Urinary bladder (tissue), 4 donors: ENCODE results near the gene TSPAN2. TPM values are rescaled to one million over a fixed set of nuclear protein-coding genes. Genes with fewer than 3 reads are reported as not detected.

Source experiments
- DNase-seq: peaks from one replicate; pipeline ENCODE4 v3.0.0-alpha.2; 2015; ENCODE audit errors: extremely low spot score
- H3K27ac ChIP-seq: one replicate; pipeline ENCODE4 v1.5.1; 2013; ENCODE audit warnings: low read depth, mild to moderate bottlenecking, moderate library complexity
- H3K36me3 ChIP-seq: one replicate; pipeline ENCODE4 v1.6.1; 2013; ENCODE audit warnings: mild to moderate bottlenecking, moderate library complexity; ENCODE audit not compliant: insufficient read depth
- H3K4me1 ChIP-seq: one replicate; pipeline ENCODE4 v1.6.1; 2013; ENCODE audit warnings: mild to moderate bottlenecking, moderate library complexity; ENCODE audit not compliant: insufficient read depth
- H3K4me3 ChIP-seq: one replicate; pipeline ENCODE4 v1.5.1; 2013; ENCODE audit warnings: low read depth, low read length
- WGBS: extraction: QIAGEN DNeasy Blood & Tissue Kit; methylation state at CpG from one replicate; pipeline ENCODE4 v1.1.7; 2013; 5-methylcytosine and 5-hydroxymethylcytosine counted together
- polyA plus RNA-seq: library from polyadenylated mRNA; stranded (reverse); fragments of 200-250 nt; gene quantifications from one replicate; pipeline ENCODE4 v1.2.3, GENCODE V29; 2013
- total RNA-seq: library from RNA; depleted of rRNA; stranded (reverse); fragments of >200 nt; gene quantifications from one replicate; pipeline ENCODE4 v1.2.3, GENCODE V29; 2014
- donor health status: healthy with polysubstance abuse.
- donor health status: healthy.

The TSPAN2 gene
- total RNA-seq (55.4 TPM), polyA plus RNA-seq (51.1 TPM)

DNA sequence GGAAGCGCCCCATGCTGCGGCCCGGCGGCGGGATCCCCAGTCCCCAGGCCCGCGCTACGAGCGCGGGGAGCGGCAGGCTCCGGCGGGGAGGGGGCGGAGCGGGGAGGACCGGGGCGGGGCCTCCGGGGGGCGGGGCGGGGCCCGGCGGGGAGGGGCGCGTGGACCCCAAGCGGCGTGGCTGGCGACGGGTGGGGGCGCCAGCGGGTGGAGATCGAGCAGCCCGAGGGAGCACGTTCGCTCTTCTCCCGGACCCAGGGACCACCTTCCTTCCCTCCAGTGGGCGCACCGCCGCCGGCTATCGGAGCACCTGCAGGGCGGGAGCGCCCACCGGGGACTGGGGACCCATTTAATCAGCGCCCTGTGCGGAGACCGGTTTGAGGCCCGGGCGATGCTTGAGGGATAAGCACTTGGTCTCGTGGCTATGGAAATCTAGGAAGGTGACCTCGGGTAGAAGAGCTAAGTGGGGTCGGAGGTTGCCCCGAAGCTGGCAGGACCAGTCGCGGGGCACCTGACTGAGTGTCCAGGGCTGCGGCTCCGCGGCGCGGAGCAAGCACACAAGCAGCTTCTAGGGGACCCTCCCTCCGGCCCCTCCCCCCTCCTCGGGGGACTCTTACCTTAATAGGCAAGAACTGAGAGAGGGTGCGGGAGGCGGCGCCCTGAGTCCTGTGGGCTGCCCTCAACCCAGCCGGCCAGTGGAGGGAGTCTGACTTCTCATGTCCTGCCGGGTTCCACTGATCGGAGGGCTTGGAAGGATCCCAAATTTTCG lies at the start of gene TSPAN2:
Gene TSPAN2 (minus strand): TSS at position 84 of the 766 bp plus-strand sequence. CDS start 71 bp downstream, at position 13.
- under 1% methylated on average over 67 of the region's 68 CpGs for WGBS
- Histone ChIP-seq H3K36me3 (no peaks in the 10 kb centered on the region), H3K27ac (peak within 1 kb of the TSS; percentile 64), H3K4me1 (no peaks in the 10 kb centered on the region), H3K4me3 (peak within 1 kb of the TSS; percentile 73)
- no peak for DNase-seq

DNA sequence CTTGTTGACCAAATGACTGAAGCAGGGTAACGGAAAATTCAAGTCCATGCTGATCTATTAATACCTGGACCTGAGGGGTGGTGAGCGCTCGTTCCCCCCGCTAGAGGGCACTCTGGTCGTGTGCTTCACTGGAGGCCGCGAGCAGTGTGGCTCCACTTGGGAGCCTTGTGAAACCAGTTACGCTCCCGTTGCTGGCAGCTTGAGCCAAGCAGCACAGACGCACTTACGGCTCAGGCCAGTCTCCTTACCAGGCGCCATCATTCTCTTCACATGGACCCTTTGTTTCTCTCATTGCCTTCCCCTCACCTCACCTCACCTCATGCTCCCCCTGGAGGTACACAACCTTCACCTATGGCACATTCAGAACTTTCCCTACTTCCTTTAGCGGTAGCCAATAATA lies 49.7 kb upstream of the TSPAN2 start:
- Histone ChIP-seq H3K27ac (no peak overlapping the region), H3K4me1 (no peaks in the 10 kb centered on the region), H3K36me3 (no peaks in the 10 kb centered on the region), H3K4me3 (no peak overlapping the region)
- WGBS: 9% methylated on average over 13 of the region's 13 CpGs
- peak; percentile 80 for DNase-seq

DNA sequence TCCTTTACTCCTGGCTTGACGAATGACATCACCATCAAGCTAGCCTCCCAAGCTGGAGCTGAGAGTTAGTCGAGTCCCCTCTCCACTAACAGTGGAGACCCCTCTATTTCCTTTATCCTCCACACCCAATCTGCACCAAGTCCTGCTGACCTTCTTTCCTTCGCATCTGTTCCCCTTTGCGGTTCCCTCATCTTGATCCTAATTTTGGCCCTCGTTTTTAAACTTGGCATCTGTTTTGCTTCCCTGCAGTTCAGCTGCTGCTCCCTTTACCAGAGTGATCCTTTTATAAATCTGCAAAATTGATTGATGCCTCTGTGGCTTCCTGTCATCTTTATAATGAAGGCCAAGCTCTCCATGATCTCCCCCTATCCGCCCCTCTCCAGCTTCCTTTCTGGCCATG lies 49.0 kb upstream of the TSPAN2 start:
- no peaks in the 10 kb centered on the region for H3K36me3 ChIP-seq
- no peak overlapping the region for H3K4me3 ChIP-seq
- 55% methylated on average over 6 of the region's 6 CpGs for WGBS
- no peak overlapping the region for H3K27ac ChIP-seq
- H3K4me1 ChIP-seq: no peaks in the 10 kb centered on the region
- no peak for DNase-seq

DNA sequence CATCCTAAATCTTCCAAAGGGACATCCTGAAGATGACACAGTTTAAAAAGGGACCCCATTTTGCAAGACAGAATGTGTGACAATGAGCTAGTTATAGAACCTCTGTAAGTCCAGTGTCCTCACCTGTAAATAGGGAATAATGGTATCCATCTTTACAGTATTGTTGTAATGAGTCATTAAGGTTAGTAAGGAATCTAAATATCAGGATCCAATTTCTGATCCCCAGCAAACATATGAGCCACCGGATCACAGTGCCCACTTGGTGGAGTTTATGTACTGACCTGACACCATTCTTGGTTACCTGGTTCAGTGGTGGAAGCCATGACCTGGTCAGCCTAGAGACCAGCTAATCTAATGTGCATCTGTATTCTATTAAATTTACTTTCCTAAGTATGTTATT lies 47.9 kb upstream of the TSPAN2 start:
- Histone ChIP-seq H3K27ac (no peak overlapping the region), H3K36me3 (no peaks in the 10 kb centered on the region), H3K4me3 (no peak overlapping the region), H3K4me1 (no peaks in the 10 kb centered on the region)
- 97% methylated on average over 1 of the region's 1 CpG for WGBS
- DNase-seq: no peak

DNA sequence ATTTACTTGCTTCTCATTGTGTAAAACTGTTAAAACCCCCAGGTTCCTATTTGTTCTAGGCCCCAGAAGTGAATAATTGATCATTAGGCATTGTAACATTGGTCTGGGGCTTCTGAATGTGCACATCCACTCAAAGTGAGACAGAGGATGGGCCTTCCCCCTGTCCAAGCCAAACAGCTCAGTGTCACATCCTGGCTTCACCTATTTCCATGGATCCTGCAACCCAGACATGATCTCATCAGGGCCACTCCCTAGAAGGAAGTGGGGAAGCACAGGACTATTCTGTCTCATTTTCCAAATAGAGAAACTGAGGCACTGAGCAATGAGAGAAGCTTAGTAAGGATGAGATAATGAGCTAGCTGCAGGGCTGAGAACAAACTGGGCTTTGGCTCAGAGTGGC lies 47.4 kb upstream of the TSPAN2 start:
- no peak overlapping the region for H3K4me3 ChIP-seq
- H3K4me1 ChIP-seq: no peaks in the 10 kb centered on the region
- no peak for DNase-seq
- H3K27ac ChIP-seq: no peak overlapping the region
- H3K36me3 ChIP-seq: no peaks in the 10 kb centered on the region

DNA sequence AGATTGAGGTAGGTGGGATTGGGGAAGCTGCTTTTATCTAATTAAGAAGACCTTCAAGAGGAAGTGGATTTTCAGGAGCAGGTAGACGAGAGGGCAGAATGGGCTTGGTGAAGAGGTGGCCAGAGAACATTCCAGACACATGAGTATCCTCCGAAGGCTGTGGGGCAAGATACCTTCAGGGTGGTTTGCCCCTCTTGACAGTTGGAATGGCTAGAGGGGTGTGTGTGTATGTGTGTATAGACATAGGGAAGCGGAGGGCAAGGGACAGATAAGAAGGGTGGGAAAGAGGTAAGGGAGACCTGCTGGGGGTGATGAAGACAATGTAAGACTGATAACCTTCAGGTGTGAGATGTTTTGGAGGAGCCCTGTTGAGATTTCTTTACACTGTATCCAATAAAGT lies 46.8 kb upstream of the TSPAN2 start:
- WGBS: 89% methylated on average over 3 of the region's 3 CpGs
- no peak overlapping the region for H3K27ac ChIP-seq
- no peak overlapping the region for H3K4me3 ChIP-seq
- H3K4me1 ChIP-seq: no peaks in the 10 kb centered on the region
- no peak for DNase-seq
- no peaks in the 10 kb centered on the region for H3K36me3 ChIP-seq

DNA sequence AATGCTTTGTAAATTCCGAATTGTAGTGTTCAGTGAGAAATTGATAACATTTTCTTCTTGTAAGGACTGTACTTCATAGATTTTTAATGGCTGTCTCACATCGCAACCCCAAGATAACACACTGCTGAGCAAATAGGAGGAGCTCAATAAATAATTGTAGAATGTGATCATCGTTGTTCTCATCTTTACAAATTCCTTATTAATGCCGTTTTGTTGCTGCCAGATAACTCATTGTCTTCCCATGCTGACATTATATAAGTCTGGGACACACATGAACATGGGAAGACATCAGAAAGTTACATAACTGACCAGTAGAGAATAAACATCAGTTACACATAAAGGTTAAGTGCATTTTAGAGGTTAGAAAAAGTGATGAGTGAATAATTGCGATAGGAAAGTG lies 46.4 kb upstream of the TSPAN2 start:
- no peaks in the 10 kb centered on the region for H3K4me1 ChIP-seq
- no peaks in the 10 kb centered on the region for H3K36me3 ChIP-seq
- no peak overlapping the region for H3K27ac ChIP-seq
- WGBS: 56% methylated on average over 5 of the region's 5 CpGs
- DNase-seq: no peak
- H3K4me3 ChIP-seq: no peak overlapping the region

DNA sequence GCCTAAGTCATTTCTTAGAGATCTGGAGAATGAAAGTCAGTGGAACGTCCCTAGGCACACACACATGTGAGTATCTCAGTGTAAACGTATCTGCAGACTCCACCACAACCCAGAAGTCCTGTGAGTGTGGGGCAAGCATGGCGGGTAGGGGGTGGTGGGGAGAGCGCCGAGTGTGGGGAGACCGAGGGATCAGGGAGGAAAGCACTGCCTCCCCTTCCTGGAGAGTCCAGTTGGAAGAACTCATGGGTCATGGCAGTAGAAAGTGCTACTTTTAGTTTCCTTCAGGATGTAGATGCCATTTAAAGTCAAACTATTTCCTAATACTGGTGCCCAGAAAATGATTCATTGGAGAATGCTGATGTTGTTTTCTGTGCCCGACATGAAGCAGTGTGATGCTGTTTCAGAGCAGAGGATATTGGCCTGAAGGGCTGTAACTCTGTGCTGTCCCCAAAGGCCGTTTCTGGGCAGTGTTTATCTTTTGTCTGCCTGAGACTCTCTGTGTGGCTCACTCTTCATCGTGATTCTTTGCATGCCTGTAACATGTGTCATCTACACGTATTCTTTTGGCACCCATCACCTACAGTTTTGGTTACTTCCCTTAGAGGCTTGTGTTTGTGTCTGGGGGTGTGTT lies 45.7 kb upstream of the TSPAN2 start:
- Histone ChIP-seq H3K4me1 (no peaks in the 10 kb centered on the region), H3K27ac (no peak overlapping the region), H3K36me3 (no peaks in the 10 kb centered on the region), H3K4me3 (no peak overlapping the region)
- WGBS: 45% methylated on average over 10 of the region's 10 CpGs
- DNase-seq: no peak

DNA sequence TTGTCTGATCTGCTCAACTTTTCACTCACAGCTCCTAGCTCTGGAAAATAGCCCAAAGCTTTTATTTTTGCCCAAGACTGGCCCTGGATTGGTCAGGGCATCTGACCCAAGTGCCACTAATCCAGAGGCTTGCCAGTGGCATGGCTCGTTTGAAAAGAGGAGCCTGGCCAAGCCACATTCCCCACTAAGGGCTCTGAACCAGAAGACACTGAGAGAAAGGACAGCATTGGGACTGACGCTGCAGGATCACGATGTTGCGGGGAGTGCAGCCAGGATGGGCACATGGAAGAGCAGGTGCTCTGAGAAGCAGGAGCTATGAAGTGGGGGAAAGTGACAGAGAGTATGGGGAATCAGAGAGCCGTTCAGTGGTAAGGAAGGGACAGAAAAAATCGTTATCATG lies 44.9 kb upstream of the TSPAN2 start:
- no peaks in the 10 kb centered on the region for H3K4me1 ChIP-seq
- no peaks in the 10 kb centered on the region for H3K36me3 ChIP-seq
- H3K4me3 ChIP-seq: no peak overlapping the region
- 87% methylated on average over 6 of the region's 6 CpGs for WGBS
- no peak for DNase-seq
- no peak overlapping the region for H3K27ac ChIP-seq

DNA sequence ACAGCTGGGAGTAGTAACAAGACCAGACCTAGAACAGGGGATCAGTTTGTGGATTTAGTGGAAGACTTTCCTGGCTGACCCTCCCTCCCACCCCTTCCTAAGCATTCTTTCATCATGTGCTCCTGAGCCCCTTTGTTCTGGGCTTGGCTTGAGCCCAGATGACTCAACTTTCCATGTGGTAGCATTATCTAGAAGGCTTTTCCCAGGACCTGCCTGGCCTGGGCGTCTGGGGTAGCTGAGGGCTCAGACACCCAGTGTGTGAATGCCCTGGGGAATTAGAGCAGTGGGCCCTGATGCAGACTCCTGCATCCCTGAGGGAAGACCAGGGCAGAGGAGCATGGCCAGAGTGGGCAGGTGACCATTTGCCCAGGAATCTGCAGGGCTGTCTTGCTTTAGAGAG lies 44.1 kb upstream of the TSPAN2 start:
- Histone ChIP-seq H3K36me3 (no peaks in the 10 kb centered on the region), H3K4me3 (no peak overlapping the region), H3K4me1 (no peaks in the 10 kb centered on the region), H3K27ac (no peak overlapping the region)
- WGBS: 56% methylated on average over 1 of the region's 1 CpG
- no peak for DNase-seq

DNA sequence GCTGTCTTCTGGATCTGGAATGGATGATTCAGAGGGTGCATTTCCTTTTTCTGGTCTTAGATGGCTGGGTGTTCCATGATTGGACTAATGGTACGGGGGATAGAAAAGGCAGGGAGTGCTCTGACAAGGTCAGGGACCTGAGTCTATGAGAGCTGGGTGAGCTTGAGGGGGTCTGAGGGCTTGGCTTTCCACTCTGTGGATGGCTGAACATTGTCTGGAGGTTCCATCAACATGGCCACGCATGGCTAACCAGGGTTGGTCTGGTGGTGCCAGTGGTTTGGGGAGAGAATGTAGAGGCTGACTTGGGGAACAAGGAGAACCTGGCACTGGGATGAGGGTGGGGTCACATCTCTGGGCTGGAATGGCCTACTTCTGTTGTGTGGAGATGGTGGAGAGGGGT lies 41.5 kb upstream of the TSPAN2 start:
- no peak overlapping the region for H3K4me3 ChIP-seq
- no peaks in the 10 kb centered on the region for H3K36me3 ChIP-seq
- H3K4me1 ChIP-seq: no peaks in the 10 kb centered on the region
- DNase-seq: no peak
- no peak overlapping the region for H3K27ac ChIP-seq
- 92% methylated on average over 2 of the region's 2 CpGs for WGBS

DNA sequence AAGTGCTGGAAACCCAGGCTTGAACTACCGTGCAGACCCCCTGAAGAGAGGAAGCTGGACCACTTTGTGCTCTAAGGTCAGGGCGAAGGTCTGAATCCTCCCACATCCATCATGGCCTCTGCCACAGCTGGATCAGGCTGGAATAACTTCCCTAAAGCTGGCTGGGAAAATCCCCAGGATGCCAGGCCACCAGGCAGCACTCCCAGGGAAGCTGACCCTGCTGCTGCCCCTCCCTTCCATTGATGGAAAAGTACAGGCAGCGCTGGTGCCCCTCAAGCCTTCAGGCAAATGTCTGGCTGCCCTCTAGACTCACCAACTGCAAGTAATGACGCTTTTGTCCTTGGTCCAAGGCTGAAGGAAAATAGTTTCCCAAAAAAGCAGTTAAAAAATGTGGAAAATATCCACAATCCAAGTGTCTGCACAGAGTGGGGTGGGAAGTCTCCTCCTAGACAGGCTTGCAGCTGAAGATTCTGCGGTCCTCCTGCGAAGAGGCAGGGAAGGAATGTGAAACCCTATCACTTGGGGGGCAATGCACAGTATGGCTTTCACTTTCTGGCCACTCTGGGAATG lies 39.9 kb upstream of the TSPAN2 start:
- Histone ChIP-seq H3K27ac (no peak overlapping the region), H3K36me3 (no peaks in the 10 kb centered on the region), H3K4me3 (no peak overlapping the region), H3K4me1 (no peaks in the 10 kb centered on the region)
- no peak for DNase-seq
- WGBS: 82% methylated on average over 6 of the region's 6 CpGs

DNA sequence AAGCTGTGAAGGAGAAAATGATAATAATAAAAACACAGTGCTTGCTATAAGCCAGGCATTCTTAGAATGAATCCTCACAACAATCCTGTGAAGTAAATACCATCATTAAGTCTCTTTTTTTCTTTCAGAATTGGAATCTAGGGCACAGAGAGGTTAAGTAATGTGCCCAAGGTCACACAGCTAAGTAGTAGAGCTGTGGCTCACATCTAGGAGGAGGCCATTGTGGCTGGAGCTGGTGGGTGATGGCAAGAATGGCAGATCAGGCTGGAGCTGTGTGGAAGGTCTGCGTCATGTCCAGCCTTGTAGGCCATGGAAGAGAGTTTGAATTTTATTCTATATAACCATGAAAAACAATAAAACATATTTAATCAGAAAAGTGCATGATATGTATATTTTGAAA lies 38.2 kb upstream of the TSPAN2 start:
- Histone ChIP-seq H3K4me3 (no peak overlapping the region), H3K4me1 (no peaks in the 10 kb centered on the region), H3K36me3 (no peaks in the 10 kb centered on the region), H3K27ac (no peak overlapping the region)
- no peak for DNase-seq
- WGBS: 92% methylated on average over 1 of the region's 1 CpG

DNA sequence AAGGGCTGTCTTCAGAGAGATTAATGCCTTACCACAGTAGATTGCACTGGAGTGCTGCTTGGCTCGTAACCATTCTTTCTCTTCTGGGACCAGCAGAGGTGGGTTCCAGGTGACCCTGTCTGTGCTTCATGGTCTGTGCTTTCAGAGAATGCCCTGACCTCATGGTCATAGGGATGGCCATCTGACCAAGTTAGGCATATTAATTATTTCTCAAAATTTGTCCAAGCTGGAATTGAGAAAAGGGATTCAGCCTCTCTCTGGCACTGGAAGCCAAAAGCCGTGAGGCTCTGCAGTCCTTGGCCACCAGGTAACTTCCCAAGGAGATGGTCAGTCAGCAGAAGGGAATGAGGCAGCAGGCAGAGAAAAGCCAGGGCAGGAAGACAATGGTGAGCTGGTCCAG lies 37.2 kb upstream of the TSPAN2 start:
- WGBS: 96% methylated on average over 2 of the region's 2 CpGs

More for the DNA sequence above, 37.2 kb upstream of the TSPAN2 start:
- H3K27ac ChIP-seq: no peak overlapping the region
- DNase-seq: no peak
- H3K4me1 ChIP-seq: no peaks in the 10 kb centered on the region
- no peak overlapping the region for H3K4me3 ChIP-seq
- no peaks in the 10 kb centered on the region for H3K36me3 ChIP-seq
